ENCODE data around the gene MAP3K7CL.

Gene MAP3K7CL

DNA sequence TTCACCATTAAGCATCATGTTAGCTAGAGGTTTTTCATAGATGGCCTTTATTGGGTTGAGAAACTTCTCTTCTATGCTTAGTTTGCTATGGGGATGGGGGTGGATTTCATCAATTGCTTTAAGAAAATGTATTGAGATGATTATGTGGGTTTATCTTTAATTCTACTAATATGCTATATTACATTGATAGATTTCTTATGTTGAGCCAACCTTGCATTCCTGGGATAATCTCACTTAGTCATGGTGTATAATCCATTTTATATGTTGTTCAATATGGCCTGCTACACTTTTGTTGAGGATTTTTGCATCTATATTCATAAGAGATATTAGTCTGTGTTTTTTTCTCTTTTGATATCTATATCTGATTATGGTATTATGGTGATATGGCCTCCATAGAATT is 70.7 kb downstream of the MAP3K7CL start:
- no peak for DNase-seq

DNA sequence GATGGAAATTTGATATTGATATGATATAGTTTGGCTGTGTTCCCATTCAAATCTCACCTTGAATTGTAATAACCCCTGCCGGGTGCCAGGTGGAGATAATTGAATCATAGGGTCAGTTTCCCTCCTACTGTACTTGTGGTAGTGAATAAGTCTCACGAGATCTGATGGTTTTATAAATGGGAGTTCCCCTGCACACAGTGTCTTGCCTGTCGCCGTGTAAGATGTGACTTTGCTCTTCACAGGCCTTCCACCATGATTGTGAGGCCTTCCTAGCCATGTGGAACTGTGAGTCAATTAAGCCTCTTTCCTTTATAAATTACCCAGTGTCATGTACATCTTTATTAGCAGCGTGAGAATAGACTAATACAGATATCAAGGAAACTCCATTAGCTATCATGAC is 74.6 kb downstream of the MAP3K7CL start:
- no peak for DNase-seq

DNA sequence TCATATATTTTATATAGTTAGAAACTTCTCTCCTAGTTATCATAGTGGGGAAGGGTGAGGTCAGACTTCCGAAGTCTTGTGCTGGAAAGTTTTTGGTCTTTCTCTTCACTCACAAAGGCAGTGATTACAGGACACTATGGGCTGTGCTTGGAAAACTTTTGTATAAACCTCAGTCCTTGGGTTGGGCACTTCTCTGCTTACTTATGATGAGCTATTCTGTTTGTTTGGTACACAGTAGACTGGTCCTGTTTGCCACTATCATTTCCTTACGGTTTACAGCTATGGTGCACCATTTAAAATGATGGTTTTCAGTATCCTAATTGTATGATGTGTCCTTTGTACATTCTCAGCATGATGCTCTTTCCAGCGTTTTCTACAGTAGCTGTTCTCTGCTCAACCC is 75.5 kb downstream of the MAP3K7CL start:
- DNase-seq: no peak

DNA sequence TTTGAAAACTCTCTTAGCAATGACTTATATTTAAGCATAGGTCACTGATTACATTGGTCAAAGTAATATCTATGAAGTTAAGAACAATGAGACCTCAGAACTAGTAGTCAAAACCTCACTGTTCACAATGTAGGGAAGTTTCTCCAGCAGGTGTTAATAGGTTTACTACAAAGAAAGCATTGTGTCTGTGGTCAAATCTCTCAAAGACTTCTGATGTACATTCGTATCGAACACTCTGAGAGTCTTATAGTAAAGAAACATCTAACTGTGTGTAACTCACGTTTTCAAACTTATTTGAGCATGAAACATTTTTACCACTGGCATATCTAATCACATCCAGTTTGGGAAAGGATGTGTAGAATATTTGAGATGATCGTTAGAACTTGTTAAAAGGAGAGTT is 76.0 kb downstream of the MAP3K7CL start:
- no peak for DNase-seq

DNA sequence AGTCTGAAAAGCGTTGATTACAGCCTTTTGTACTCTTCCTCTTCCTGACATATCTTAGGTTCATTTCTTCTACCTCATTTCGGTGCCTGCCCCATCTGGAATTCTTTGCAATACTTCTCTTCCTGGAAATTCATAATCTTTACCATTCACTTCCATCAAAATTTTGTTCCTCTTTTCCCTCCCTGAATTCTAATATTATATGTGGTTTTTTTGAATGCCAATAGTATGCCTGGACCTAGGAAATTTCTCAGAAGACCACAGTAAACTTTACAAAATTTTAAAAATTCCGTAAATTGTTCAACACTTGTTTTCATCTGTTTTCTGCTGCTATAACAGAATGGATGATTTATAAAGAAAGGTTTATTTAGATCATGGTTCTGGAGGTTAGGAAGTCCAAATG is 76.8 kb downstream of the MAP3K7CL start:
- no peak for DNase-seq

DNA sequence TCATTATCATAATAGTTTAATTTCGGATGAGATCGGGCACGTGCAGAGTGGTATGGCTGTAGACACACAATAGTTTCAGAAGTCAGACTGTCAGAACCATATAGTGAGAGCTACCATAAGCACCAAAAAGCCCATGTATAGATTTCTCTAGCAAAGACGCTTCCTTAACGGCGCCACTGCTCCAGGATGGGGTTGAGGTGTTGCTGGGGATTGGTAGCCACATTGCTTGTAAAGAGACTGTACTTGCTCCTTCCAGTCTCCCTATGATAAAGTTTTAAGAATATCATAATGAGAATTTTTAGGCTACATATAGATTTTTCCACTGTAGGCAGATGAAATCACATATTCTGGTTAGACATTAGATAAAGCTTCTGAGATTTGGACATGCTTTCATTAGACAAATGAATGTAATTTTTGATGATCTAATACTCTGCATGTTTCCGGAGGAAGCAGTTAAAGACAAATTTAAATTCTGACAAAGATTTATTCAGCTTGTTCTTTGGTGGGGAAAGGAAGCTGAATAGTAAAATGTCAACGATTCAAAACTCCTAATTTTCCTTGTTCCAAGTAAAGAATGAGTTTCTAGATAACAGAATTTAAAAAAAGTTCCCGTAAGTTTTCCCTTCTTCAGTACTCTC is 77.7 kb downstream of the MAP3K7CL start:
- no peak for DNase-seq

DNA sequence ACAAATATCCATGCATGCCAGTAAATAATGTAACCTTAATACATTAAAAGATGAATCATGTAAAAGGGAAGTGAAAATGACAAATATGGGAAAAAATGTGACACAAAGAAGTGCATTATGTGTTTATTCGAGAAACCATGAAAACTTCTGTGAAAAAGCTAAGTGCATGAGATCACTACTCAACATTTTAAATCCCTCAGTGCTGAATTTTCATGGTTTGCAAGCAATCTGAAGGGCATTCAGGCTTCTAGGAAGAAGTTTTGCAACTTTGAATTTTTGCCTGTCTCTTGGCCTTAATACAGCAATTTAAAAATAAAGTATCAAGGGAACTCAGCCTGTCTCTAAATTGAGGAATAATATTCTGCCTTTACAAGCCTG is 78.2 kb downstream of the MAP3K7CL start:
- no peak for DNase-seq

DNA sequence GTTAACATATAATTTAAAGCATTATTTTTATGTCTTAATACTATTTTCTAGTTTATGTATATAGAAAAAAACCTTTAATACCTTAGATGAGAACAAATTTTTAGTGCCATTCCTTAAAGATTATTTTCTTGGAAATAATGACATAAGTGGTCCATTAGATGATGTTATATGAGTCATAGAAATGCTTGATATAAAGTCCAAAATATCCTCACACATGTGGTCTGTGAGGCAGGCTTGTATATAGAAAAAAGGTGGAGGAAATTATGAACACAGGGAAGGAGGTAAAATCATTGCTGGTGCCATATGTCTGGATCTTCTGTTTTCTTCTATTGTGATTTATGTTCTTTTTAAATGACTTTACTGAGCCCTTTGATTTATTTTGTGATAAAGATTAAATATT is 79.3 kb downstream of the MAP3K7CL start:
- no peak for DNase-seq

DNA sequence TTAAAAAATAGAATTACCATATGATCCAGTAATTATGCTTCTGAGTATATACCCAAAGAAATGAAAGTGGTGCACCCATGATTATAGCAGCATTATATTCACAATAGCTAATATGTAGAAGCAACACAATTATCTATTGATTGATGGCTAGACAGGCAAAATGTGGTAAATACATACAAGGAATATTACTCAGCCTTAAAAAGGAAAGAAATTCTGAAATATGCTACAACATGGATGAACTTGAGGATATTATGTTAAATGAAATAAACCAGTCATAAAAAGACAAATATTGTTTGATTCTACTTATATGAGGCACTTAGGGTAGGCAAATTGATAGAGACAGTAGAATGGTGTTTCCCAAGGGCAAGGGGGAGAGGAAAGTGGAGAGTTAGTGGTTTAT is 80.8 kb downstream of the MAP3K7CL start:
- no peak for DNase-seq

DNA sequence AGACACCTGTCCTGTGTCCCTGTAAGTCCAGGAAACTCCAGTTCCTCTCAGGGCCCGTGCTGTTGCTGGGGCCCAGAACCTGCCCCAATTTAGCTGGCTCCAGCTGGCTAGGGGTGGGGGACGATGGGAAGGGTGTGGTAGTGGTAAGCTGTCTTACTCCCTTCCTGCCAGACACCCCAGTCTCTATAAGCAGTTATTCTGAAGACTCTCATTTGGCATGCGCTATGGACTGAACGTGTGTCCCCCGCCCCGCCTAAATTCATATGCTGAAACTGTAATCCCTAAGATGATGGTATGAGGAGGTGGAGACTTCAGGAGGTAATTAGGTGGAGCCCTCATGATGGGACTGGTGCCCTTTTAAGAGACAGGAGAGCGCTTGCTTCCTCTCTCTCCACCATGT is 82.0 kb downstream of the MAP3K7CL start:
- DNase-seq: no peak

DNA sequence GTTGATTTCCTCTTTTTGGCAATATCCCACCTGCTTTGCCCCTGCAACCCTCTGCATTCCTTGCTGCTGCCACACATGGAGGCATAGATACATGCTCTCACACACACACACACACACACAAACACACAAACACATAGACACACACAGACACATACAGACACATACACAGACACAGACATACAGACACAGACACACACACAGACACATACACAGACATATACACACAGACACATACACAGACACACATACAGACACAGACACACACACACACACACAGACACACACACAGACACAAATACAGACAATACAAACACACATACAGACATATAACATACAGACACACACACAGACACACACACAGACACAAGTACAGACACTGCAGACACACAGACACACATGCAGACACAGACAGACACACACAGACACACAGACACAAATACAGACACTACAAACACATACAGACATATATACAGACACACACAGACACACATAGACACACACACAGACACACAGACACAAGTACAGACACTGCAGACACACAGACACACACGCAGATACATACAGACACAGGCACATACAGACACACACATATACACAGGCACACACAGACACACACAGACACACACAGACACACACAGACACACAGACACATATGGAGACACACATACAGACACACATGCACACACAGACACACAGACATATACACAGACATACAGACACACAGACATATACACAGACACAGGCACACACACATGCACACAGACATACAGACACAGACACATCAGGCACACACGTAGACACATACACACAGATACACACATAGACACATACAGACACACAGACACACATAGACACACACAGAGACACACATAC is 83.3 kb downstream of the MAP3K7CL start:
- DNase-seq: no peak

DNA sequence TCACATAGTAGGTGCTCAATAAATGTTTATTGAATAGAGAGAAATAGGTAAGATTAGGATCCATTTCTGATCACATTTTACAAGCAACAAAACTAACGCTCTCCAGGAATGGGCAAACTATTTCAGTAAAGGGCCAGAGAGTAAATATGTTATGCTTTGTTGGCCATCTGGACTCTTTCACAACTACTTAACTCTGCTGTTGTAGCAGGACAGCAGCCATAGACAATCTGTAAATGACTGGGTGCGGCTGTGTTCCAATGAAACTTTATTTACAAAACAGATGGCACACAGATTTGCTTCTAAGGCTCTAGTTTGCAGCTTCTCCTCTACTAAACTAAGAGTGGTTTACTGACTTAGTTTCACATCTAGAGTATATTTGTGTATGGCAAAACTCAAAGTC is 85.3 kb downstream of the MAP3K7CL start:
- no peak for DNase-seq

DNA sequence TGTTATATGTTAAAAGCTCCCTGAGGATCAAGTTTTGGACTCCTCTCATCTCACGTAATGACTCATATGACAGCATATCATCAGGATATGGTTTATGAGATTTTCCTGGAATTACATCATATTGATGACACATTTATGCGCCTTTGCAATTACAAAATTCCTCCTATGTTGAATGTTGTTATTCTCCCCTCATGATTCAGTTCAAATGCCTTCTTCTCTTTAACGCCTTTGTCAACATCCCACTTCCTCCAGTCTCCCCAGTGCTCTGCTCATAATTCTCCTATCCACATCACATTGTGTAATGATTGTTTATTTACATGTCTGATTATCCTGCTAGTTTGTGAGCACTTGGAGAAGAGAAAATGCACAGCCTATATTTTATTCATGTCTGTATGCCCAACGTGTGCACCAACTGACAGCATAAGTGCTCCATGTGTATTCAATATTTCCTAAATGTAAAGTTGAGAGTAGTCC is 87.4 kb downstream of the MAP3K7CL start:
- peak; percentile 35 for DNase-seq

DNA sequence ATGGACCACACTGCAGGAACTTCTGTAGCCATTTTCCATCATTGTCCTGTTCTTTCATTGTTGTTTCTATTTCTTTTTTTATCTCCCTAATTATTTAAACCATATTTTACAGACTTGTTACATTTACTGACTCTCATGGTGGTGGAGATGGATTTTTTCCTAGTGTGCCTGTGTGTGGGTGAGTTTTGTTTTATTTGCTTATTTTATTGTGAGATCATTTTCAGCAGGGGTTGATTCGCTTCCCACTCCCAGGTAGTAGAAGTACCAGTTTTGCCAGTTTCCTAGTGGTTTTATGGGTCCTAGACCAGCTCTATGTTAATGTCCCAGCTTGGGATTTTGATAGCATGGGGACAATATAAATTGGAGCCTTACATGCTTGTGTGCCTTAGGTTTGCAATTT is 88.3 kb downstream of the MAP3K7CL start:
- peak; percentile 20 for DNase-seq

DNA sequence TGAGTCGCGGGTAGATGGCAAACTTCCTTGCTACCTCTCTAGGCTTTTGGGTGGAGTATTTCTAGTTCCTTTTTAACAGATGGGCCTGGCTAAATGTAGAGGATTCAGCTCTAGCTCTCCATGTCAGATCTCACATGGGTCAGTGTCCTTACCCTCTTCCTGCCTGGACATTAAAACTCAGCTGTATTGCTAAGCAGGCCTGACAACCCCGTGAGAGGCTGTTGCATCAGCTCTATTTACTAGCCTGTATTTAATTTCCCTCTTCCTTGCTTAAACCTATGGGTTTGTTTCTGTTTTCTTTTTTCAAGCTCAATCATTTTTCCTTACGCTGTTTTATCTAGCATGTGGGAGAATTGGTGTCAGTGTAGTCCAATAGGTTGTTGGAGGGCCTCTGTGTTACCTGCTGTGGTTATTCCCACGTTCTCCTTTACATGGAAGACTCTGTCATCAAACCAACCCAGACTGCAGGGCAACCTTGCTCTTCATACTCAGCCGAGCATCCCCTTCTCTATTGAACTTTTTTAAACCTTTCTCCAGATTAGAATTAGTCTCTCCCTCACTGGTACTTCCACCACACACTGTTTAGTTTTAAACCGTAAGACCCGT is 88.8 kb downstream of the MAP3K7CL start:
- DNase-seq: peak; percentile 20

DNA sequence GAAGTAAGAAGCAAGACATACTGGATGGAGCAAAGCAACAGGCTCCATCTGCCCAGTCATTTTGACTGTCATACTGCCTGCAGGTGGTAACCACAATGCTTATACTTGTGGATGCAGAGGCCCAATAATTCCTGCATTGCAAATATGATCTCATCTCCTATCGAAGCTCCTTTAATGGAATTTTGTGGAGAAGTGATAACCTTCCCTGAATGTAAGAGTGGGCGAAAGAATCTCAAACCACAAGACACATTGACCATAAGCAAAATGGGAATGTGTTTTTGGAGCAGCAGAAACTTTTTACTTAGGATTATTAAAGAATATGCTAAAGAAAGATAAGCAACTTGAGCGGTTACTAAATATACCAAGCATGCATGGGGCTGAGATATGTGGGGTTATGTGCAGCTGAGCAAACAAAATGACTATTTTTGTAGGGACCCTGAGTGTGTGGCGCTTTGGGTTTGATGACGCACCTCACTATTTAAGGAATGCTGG is 90.9 kb downstream of the MAP3K7CL start:
- DNase-seq: no peak

DNA sequence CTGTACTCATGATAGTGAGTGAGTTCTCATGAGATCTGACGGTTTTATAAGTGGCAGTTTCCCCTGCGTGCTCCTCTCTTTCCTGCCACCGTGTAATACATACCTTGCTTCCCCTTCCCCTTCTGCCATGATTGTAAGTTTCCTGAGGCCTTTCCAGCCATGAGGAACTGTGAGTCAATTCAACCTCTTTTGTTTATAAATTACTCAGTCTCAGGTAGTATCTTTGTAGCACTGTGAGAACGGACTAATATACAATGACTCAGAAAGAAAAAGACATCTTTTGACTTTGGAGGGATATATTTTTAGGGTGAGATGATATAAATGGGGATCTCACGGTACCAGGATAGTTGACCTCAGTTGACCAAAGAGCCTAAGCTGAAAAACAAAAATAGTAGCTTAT is 93.6 kb downstream of the MAP3K7CL start:
- no peak for DNase-seq

All from NCI-H510A treated with DMSO at 0.1 percent for 48 hours (cell line).